Measurements from ENCODE around the gene AGPAT3.
A peak's percentile ranks its signal among the peaks of the same experiment; 100 is the strongest.
"Not testable (repeated sequence)": the region's sequence is repeated elsewhere in the genome, so short reads cannot be mapped to it uniquely, and the experiment has no call there.

Gene AGPAT3, protein sequence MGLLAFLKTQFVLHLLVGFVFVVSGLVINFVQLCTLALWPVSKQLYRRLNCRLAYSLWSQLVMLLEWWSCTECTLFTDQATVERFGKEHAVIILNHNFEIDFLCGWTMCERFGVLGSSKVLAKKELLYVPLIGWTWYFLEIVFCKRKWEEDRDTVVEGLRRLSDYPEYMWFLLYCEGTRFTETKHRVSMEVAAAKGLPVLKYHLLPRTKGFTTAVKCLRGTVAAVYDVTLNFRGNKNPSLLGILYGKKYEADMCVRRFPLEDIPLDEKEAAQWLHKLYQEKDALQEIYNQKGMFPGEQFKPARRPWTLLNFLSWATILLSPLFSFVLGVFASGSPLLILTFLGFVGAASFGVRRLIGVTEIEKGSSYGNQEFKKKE

DNA sequence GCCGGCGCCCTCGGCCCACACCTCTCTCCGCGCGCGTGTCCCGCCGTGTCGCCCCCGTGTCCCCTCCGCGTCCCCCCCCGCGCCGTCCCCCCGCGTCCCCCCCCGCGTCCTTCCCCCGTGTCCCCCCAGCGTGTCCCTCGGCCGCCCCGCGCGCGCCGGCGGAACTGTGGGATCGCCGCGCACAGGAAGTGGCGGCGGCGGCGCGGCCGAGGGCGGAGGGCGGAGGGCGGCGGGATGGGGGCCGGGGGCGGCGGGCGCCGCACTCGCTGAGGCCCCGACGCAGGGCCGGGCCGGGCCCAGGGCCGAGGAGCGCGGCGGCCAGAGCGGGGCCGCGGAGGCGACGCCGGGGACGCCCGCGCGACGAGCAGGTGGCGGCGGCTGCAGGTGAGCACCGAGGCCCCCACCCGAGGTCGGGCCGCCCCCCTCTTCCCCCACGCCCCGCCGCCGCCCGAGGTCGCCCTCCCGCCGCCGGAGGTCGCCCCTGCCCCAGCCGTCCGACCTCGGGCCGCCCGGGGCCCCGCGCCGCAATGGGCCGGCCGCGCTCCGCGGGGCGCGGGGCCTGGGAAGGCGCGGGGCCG, at the start of gene AGPAT3:
AGPAT3 (plus strand) TSS at position 262 of the 578 bp plus-strand sequence. CDS start 94,459 bp downstream, outside the sequence.
- peaks cover 42% of the 10 kb centered on the region for H3K4me1 ChIP-seq (ENCODE audit: control insufficient read depth, insufficient read depth, low read length)
- peak within 1 kb of the TSS; percentile 14 for H3K4me3 ChIP-seq (ENCODE audit: low read length)
- no peaks in the 10 kb centered on the region for H3K9me3 ChIP-seq (ENCODE audit: control insufficient read depth, low read length)
- H3K9ac ChIP-seq (ENCODE audit: low read length): peak within 1 kb of the TSS; percentile 78
- no peaks in the 10 kb centered on the region for H3K27me3 ChIP-seq (ENCODE audit: control insufficient read depth, insufficient read depth, low read length)
- no peaks in the 10 kb centered on the region for H3K36me3 ChIP-seq (ENCODE audit: control insufficient read depth, insufficient read depth, low read length)

- H3K9me3 ChIP-seq (ENCODE audit: control insufficient read depth, low read length): peaks cover 6% of the 10 kb centered on the region
- H3K4me3 ChIP-seq (ENCODE audit: low read length): no peak overlapping the region
- H3K4me1 ChIP-seq (ENCODE audit: control insufficient read depth, insufficient read depth, low read length): peaks cover 41% of the 10 kb centered on the region
- no peak overlapping the region for H3K9ac ChIP-seq (ENCODE audit: low read length)
- H3K27me3 ChIP-seq (ENCODE audit: control insufficient read depth, insufficient read depth, low read length): no peaks in the 10 kb centered on the region
- no peaks in the 10 kb centered on the region for H3K36me3 ChIP-seq (ENCODE audit: control insufficient read depth, insufficient read depth, low read length)
Observed at GRCh38 chr21:43815991-43816390, 49.0 kb upstream of the AGPAT3 start.

- Histone ChIP-seq H3K4me3 (ENCODE audit: low read length) (no peak overlapping the region), H3K36me3 (ENCODE audit: control insufficient read depth, insufficient read depth, low read length) (no peaks in the 10 kb centered on the region), H3K27me3 (ENCODE audit: control insufficient read depth, insufficient read depth, low read length) (no peaks in the 10 kb centered on the region), H3K9me3 (ENCODE audit: control insufficient read depth, low read length) (peaks cover 6% of the 10 kb centered on the region), H3K9ac (ENCODE audit: low read length) (no peak overlapping the region), H3K4me1 (ENCODE audit: control insufficient read depth, insufficient read depth, low read length) (peaks cover 35% of the 10 kb centered on the region)
Observed at GRCh38 chr21:43816611-43817071, 48.4 kb upstream of the AGPAT3 start.

DNA sequence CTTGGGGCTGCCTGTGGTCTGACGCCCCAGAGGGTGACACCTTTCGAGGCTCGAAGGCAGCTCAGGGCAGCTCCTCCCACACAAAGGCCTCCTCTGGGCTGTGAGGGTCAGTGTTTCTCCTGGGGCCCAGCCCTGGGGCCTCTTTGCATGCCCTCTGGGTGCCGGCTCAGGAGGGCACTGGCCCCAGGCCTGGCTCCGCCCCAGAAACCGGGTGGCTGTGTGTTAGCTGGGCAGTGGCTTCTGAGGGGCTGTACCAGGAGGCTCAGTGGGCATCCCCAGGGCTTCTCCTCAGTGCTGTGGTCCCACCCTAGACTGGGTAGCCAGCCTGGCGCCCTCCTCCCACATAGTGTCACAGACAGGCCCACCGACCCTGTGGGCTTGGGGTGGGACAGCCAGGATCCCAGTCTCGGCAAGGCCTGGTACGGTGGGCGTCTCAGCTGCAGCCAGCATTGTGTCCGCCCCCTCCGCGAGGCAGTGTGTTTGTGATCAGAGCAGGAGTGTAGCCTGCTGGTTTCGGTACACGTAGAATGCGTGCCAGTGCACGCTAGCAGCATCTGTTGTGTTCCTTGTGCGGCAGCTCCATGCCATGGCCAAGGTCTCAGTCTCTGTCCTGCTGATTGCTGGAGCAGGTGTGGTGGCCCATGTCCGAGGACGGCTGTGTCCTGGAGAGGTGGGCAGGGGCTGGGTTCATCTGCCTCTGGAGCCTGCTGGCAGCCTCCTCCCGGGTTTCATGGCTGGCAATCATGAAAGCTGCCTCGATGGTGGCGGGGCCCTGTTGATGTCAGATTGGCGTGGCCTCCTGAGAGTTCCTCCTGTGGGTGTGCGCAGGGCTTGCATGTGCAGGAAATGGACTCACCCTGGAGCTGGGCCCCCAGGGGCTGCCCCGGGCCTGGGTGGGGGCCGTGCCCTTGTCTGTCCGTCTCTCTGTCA, 47.6 kb upstream of the AGPAT3 start:
- Histone ChIP-seq H3K4me1 (ENCODE audit: control insufficient read depth, insufficient read depth, low read length) (peaks cover 27% of the 10 kb centered on the region), H3K9me3 (ENCODE audit: control insufficient read depth, low read length) (peaks cover 6% of the 10 kb centered on the region), H3K36me3 (ENCODE audit: control insufficient read depth, insufficient read depth, low read length) (no peaks in the 10 kb centered on the region), H3K9ac (ENCODE audit: low read length) (no peak overlapping the region), H3K27me3 (ENCODE audit: control insufficient read depth, insufficient read depth, low read length) (no peaks in the 10 kb centered on the region), H3K4me3 (ENCODE audit: low read length) (no peak overlapping the region)

GRCh38 chr21:43818685-43819084, 46.3 kb upstream of the AGPAT3 start:
- H3K9ac ChIP-seq (ENCODE audit: low read length): no peak overlapping the region
- peaks cover 6% of the 10 kb centered on the region for H3K9me3 ChIP-seq (ENCODE audit: control insufficient read depth, low read length)
- H3K27me3 ChIP-seq (ENCODE audit: control insufficient read depth, insufficient read depth, low read length): no peaks in the 10 kb centered on the region
- H3K36me3 ChIP-seq (ENCODE audit: control insufficient read depth, insufficient read depth, low read length): no peaks in the 10 kb centered on the region
- H3K4me3 ChIP-seq (ENCODE audit: low read length): no peak overlapping the region
- peaks cover 16% of the 10 kb centered on the region for H3K4me1 ChIP-seq (ENCODE audit: control insufficient read depth, insufficient read depth, low read length)

DNA sequence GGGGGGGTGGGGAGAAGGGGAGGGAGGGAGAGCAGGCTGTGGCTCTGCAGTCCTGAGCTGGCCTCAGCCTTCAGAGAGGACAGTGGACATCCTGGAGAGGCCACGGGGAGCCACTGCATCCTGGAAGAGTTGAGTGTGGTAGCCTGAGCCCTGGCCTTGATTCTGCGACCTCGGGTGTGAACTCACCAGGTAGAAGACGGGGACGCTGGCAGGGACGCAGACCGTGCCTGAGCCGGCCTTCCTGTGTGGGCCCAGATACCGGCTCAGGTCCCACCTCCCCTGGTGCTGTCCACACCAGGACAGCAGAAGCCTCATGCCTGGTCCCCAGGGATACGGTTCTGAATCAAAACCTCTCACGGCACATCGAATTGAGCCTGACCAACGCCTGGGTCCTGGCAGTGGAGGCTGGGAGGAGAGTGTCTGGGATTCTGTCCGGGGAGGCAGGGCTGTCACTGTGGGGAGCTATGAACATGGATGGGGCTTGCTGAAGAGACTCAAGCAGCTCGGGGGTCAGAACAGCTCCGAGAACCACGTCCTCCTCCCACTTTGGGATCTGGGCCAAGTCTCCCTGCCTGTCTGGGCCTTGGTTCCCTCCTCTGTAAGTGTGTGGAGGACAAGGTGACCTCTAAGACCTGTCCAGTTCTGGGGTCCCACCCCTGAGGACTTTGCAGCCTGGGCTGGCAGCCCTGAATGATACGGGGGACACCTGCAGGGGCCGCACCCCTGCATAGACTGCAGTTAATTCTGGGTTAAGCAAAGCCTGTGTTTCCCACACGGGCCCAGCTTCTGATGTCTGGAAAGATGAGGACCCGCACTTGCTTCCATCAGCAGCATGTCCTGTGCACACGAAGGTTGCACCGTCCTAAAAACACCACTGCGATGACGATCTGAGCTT, 45.3 kb upstream of the AGPAT3 start:
- peaks cover 6% of the 10 kb centered on the region for H3K9me3 ChIP-seq (ENCODE audit: control insufficient read depth, low read length)
- no peaks in the 10 kb centered on the region for H3K27me3 ChIP-seq (ENCODE audit: control insufficient read depth, insufficient read depth, low read length)
- H3K9ac ChIP-seq (ENCODE audit: low read length): no peak overlapping the region
- H3K4me1 ChIP-seq (ENCODE audit: control insufficient read depth, insufficient read depth, low read length): peaks cover 8% of the 10 kb centered on the region
- H3K4me3 ChIP-seq (ENCODE audit: low read length): no peak overlapping the region
- H3K36me3 ChIP-seq (ENCODE audit: control insufficient read depth, insufficient read depth, low read length): no peaks in the 10 kb centered on the region

GRCh38 chr21:43820466-43820865, 44.6 kb upstream of the AGPAT3 start:
- Histone ChIP-seq H3K27me3 (ENCODE audit: control insufficient read depth, insufficient read depth, low read length) (no peaks in the 10 kb centered on the region), H3K4me1 (ENCODE audit: control insufficient read depth, insufficient read depth, low read length) (peaks cover 10% of the 10 kb centered on the region), H3K4me3 (ENCODE audit: low read length) (no peak overlapping the region), H3K36me3 (ENCODE audit: control insufficient read depth, insufficient read depth, low read length) (no peaks in the 10 kb centered on the region), H3K9me3 (ENCODE audit: control insufficient read depth, low read length) (peaks cover 6% of the 10 kb centered on the region), H3K9ac (ENCODE audit: low read length) (no peak overlapping the region)

DNA sequence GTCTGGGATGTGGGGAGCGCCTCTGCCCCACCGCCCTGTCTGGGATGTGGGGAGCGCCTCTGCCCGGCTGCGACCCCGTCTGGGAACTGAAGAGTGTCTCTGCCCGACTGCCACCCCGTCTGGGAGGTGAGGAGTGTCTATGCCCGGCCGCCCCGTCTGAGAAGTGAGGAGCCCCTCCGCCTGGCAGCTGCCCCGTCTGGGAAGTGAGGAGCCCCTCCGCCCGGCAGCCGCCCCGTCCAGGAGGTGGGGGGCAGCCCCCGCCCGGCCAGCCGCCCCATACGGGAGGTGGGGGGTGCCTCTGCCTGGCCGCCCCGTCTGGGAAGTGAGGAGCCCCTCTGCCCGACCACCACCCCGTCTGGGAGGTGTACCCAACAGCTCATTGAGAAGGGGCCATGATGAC, 42.9 kb upstream of the AGPAT3 start:
- peaks cover 14% of the 10 kb centered on the region for H3K27me3 ChIP-seq (ENCODE audit: control insufficient read depth, insufficient read depth, low read length)
- peaks cover 16% of the 10 kb centered on the region for H3K4me1 ChIP-seq (ENCODE audit: control insufficient read depth, insufficient read depth, low read length)
- H3K9ac ChIP-seq (ENCODE audit: low read length): not testable (repeated sequence)

GRCh38 chr21:43822741-43823140, 42.3 kb upstream of the AGPAT3 start:
- H3K4me3 ChIP-seq (ENCODE audit: low read length); H3K9ac ChIP-seq (ENCODE audit: low read length); H3K9me3 ChIP-seq (ENCODE audit: control insufficient read depth, low read length); H3K36me3 ChIP-seq (ENCODE audit: control insufficient read depth, insufficient read depth, low read length): not testable (repeated sequence)
- Histone ChIP-seq H3K4me1 (ENCODE audit: control insufficient read depth, insufficient read depth, low read length) (peaks cover 16% of the 10 kb centered on the region), H3K27me3 (ENCODE audit: control insufficient read depth, insufficient read depth, low read length) (peaks cover 20% of the 10 kb centered on the region)

More for the DNA sequence above, 42.9 kb upstream of the AGPAT3 start:
- not testable (repeated sequence) for H3K9me3 ChIP-seq (ENCODE audit: control insufficient read depth, low read length); H3K36me3 ChIP-seq (ENCODE audit: control insufficient read depth, insufficient read depth, low read length); H3K4me3 ChIP-seq (ENCODE audit: low read length)

GRCh38 chr21:43824333-43825241, 40.4 kb upstream of the AGPAT3 start:
- Histone ChIP-seq H3K27me3 (ENCODE audit: control insufficient read depth, insufficient read depth, low read length) (peaks cover 20% of the 10 kb centered on the region), H3K4me1 (ENCODE audit: control insufficient read depth, insufficient read depth, low read length) (peaks cover 16% of the 10 kb centered on the region), H3K9ac (ENCODE audit: low read length) (no peak overlapping the region), H3K9me3 (ENCODE audit: control insufficient read depth, low read length) (no peaks in the 10 kb centered on the region), H3K36me3 (ENCODE audit: control insufficient read depth, insufficient read depth, low read length) (no peaks in the 10 kb centered on the region), H3K4me3 (ENCODE audit: low read length) (no peak overlapping the region)
